ENCODE data around the gene ZNF235. TPM values are rescaled to one million over a fixed set of nuclear protein-coding genes. Genes with fewer than 3 reads are reported as not detected.
"Not testable (repeated sequence)": the region's sequence is repeated elsewhere in the genome, so short reads cannot be mapped to it uniquely, and the experiment has no call there.

ZNF235 gene
- total RNA-seq (2014; rRNA removed; shearing (Covaris generic); ENCODE audit: low replicate concordance) = 0.95 and 2.3 TPM in 2 replicates

GRCh38 chr19:44304659-44305193, at the start of gene ZNF235:
ZNF235 (minus strand) TSS chr19:44305025; CDS start chr19:44303404, 1,621 bp downstream.
- H3K4me3 ChIP-seq = peak within 1 kb of the TSS; percentile 68
- DNase-seq = peak; percentile 99
- H3K27me3 ChIP-seq = no peaks in the 10 kb centered on the region
- H3K36me3 ChIP-seq = no peaks in the 10 kb centered on the region
- peaks cover 4% of the 10 kb centered on the region; the same call in 1 of the 2 replicates for H3K9me3 ChIP-seq

GRCh38 chr19:44346556-44346955, 41.7 kb upstream of the ZNF235 start:
- H3K4me3 ChIP-seq = no peak overlapping the region
- peaks cover 14% of the 10 kb centered on the region for H3K36me3 ChIP-seq
- H3K9me3 ChIP-seq = peaks cover 35% of the 10 kb centered on the region
- H3K27me3 ChIP-seq = no peaks in the 10 kb centered on the region
- DNase-seq = no peak

- DNase-seq = no peak
- H3K36me3 ChIP-seq = peaks cover 11% of the 10 kb centered on the region
Measured at GRCh38 chr19:44345959-44346358, 41.1 kb upstream of the ZNF235 start.

GRCh38 chr19:44344255-44344654, 39.4 kb upstream of the ZNF235 start:
- peaks cover 23% of the 10 kb centered on the region for H3K36me3 ChIP-seq
- H3K9me3 ChIP-seq = peaks cover 28% of the 10 kb centered on the region
- no peak for DNase-seq
- no peaks in the 10 kb centered on the region for H3K27me3 ChIP-seq
- no peak overlapping the region for H3K4me3 ChIP-seq

More at GRCh38 chr19:44345959-44346358, 41.1 kb upstream of the ZNF235 start:
- peaks cover 31% of the 10 kb centered on the region for H3K9me3 ChIP-seq
- H3K27me3 ChIP-seq = no peaks in the 10 kb centered on the region
- no peak overlapping the region for H3K4me3 ChIP-seq

- no peak for DNase-seq
- H3K4me3 ChIP-seq = no peak overlapping the region
- no peaks in the 10 kb centered on the region for H3K27me3 ChIP-seq
- peaks cover 15% of the 10 kb centered on the region for H3K9me3 ChIP-seq
- H3K36me3 ChIP-seq = peaks cover 32% of the 10 kb centered on the region
Measured at GRCh38 chr19:44341794-44342193, 37.0 kb upstream of the ZNF235 start.

GRCh38 chr19:44334639-44335038, 29.8 kb upstream of the ZNF235 start:
- H3K36me3 ChIP-seq = peaks cover 85% of the 10 kb centered on the region
- H3K4me3 ChIP-seq = not testable (repeated sequence)

GRCh38 chr19:44332145-44332544, 27.3 kb upstream of the ZNF235 start:
- no peak for DNase-seq
- Histone ChIP-seq H3K9me3 (peaks cover 45% of the 10 kb centered on the region), H3K4me3 (no peak overlapping the region), H3K27me3 (no peaks in the 10 kb centered on the region), H3K36me3 (peaks cover 84% of the 10 kb centered on the region)

More at GRCh38 chr19:44334639-44335038, 29.8 kb upstream of the ZNF235 start:
- DNase-seq, H3K27me3 ChIP-seq: not testable (repeated sequence)
- H3K9me3 ChIP-seq = peaks cover 43% of the 10 kb centered on the region

GRCh38 chr19:44315883-44316282, 11.1 kb upstream of the ZNF235 start:
- H3K27me3 ChIP-seq = no peaks in the 10 kb centered on the region
- H3K36me3 ChIP-seq = no peaks in the 10 kb centered on the region; the same call in 1 of the 2 replicates
- DNase-seq = no peak

GRCh38 chr19:44313231-44313630, 8.4 kb upstream of the ZNF235 start:
- Histone ChIP-seq H3K27me3 (no peaks in the 10 kb centered on the region), H3K36me3 (no peaks in the 10 kb centered on the region; the same call in 1 of the 2 replicates), H3K9me3 (peaks cover 9% of the 10 kb centered on the region), H3K4me3 (no peak overlapping the region)
- DNase-seq = no peak

More at GRCh38 chr19:44315883-44316282, 11.1 kb upstream of the ZNF235 start:
- peaks cover 27% of the 10 kb centered on the region for H3K9me3 ChIP-seq
- no peak overlapping the region for H3K4me3 ChIP-seq

- Histone ChIP-seq H3K27me3 (no peaks in the 10 kb centered on the region), H3K4me3 (no peak overlapping the region), H3K9me3 (peaks cover 8% of the 10 kb centered on the region), H3K36me3 (no peaks in the 10 kb centered on the region)
- DNase-seq = no peak
Measured at GRCh38 chr19:44308011-44308410, 3.2 kb upstream of the ZNF235 start.

- H3K9me3 ChIP-seq = peaks cover 4% of the 10 kb centered on the region; the same call in 1 of the 2 replicates
- no peak for DNase-seq
- H3K4me3 ChIP-seq = no peak overlapping the region
- H3K27me3 ChIP-seq = no peaks in the 10 kb centered on the region
- H3K36me3 ChIP-seq = no peaks in the 10 kb centered on the region
Measured at GRCh38 chr19:44306283-44306682, 1.5 kb upstream of the ZNF235 start.

- peak overlapping the region; percentile 68 for H3K4me3 ChIP-seq
Measured at GRCh38 chr19:44305457-44305856, 632 bp upstream of the ZNF235 start.

GRCh38 chr19:44303976-44304568, 753 bp downstream of the ZNF235 start:
- Histone ChIP-seq H3K4me3 (peak overlapping the region; percentile 68), H3K27me3 (no peaks in the 10 kb centered on the region), H3K9me3 (peaks cover 4% of the 10 kb centered on the region; the same call in 1 of the 2 replicates), H3K36me3 (no peaks in the 10 kb centered on the region)
- DNase-seq = peak; percentile 23

More at GRCh38 chr19:44305457-44305856, 632 bp upstream of the ZNF235 start:
- Histone ChIP-seq H3K9me3 (peaks cover 4% of the 10 kb centered on the region; the same call in 1 of the 2 replicates), H3K36me3 (no peaks in the 10 kb centered on the region), H3K27me3 (no peaks in the 10 kb centered on the region)
- no peak for DNase-seq

- DNase-seq = no peak
- H3K4me3 ChIP-seq = no peak overlapping the region
- peaks cover 4% of the 10 kb centered on the region; the same call in 1 of the 2 replicates for H3K9me3 ChIP-seq
Measured at GRCh38 chr19:44303320-44303719, 1.5 kb downstream of the ZNF235 start.

GRCh38 chr19:44284968-44285367, 19.9 kb downstream of the ZNF235 start:
- Histone ChIP-seq H3K9me3 (no peaks in the 10 kb centered on the region), H3K4me3 (no peak overlapping the region), H3K27me3 (no peaks in the 10 kb centered on the region), H3K36me3 (peaks cover 3% of the 10 kb centered on the region; the same call in 1 of the 2 replicates)
- no peak for DNase-seq

More at GRCh38 chr19:44303320-44303719, 1.5 kb downstream of the ZNF235 start:
- Histone ChIP-seq H3K36me3 (no peaks in the 10 kb centered on the region), H3K27me3 (no peaks in the 10 kb centered on the region)

- DNase-seq = no peak
- Histone ChIP-seq H3K36me3 (no peaks in the 10 kb centered on the region), H3K27me3 (no peaks in the 10 kb centered on the region), H3K4me3 (no peak overlapping the region), H3K9me3 (0 out of 2 replicates have a peak, but pooled peaks cover 4% of the 10 kb centered on the region)
Measured at GRCh38 chr19:44282846-44283245, 22.0 kb downstream of the ZNF235 start.

- H3K36me3 ChIP-seq = no peaks in the 10 kb centered on the region
- H3K4me3 ChIP-seq = no peak overlapping the region
- DNase-seq = no peak
- H3K27me3 ChIP-seq = no peaks in the 10 kb centered on the region
- peaks cover 6% of the 10 kb centered on the region; the same call in 1 of the 2 replicates for H3K9me3 ChIP-seq
Measured at GRCh38 chr19:44280916-44281315, 23.9 kb downstream of the ZNF235 start.
